ENCODE measurements around the gene NPAS1. TPM values are rescaled to one million over a fixed set of nuclear protein-coding genes. Genes with fewer than 3 reads are reported as not detected.
"Not testable (repeated sequence)": the region's sequence is repeated elsewhere in the genome, so short reads cannot be mapped to it uniquely, and the experiment has no call there.

The NPAS1 gene
- total RNA-seq, 1 experiment from 2014 or later: 3.2 TPM

DNA sequence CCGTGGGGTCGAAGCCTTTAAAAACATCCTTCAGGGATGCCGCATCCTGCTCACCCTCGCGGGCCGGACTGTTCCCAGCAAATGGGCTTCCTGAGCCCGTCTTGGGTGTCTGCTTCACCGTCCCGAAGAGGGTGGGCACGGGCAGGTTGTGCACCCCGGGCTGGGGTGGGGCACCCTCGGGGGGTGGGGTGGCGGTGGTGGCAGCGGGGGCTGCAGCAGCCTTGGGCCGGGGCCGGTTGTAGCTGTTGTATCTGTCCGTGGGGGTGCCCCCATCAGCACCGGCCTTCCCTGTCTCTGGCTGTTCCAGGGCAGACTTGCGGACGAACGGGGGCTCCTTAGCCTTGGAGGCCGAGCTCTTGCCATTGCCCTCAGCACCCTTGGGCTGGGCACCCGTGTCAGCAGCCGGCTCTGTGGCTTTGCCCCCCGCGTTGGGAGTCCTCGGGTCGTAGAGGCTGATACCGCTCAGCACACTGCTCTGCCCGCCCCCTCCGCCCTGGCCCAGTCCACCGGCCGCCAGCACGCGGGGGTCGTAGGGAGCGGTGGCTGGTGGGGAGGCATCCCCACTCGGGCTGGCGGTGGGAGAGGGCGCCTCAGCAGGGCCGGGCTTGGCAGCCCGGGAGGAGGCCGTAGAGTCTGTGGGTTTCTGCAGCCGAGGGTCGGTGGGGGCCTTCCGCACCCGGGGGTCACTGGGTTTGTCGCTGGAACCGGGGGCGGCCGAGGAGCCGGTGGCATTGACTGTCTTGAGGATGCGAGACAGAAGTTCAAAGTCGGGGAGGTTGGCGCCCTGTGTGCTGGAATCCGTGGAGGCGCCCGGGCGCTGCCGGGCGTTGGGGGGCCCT lies 47.0 kb downstream of the NPAS1 start:
- Histone ChIP-seq H3K27me3 (ENCODE audit: control insufficient read depth, insufficient read depth, low read length) (no peaks in the 10 kb centered on the region), H3K4me3 (ENCODE audit: insufficient read depth, low read depth, low read length) (no peak overlapping the region), H3K36me3 (replicated peaks; ENCODE audit: control insufficient read depth, insufficient read depth, low read length) (peaks cover 14% of the 10 kb centered on the region)
- DNase-seq: peak; percentile 50

DNA sequence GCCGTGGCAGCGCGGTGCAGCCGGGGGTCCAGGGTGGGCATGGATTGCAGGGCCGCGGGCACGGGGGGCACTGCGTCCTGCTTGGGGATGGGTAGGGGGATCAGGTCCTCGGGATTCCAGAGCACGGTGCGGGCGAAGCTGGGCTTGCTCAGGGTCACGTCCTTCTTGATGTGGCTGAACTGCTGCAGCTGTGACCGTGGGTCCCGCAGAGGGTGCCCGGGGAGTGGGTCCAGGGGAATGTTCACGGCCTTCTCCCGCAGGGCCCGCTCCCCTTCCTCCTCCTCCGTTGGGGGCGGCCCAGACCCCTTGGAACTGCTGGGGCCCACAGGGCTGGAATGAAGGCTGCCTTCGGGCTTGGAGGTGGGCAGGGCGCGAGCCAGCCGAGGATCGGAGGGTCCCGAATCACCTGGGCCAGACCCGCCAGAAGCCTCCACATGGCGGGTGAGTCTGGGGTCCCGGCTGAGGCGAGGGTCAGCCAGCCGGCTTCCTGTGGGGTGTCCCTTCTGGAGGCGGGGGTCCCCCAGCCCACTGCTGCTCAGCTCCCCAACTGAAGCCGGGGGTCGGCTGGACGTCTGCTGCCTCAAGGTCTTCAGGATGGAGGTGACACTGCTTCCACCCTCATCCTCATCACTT lies 47.7 kb downstream of the NPAS1 start:
- DNase-seq: no peak

DNA sequence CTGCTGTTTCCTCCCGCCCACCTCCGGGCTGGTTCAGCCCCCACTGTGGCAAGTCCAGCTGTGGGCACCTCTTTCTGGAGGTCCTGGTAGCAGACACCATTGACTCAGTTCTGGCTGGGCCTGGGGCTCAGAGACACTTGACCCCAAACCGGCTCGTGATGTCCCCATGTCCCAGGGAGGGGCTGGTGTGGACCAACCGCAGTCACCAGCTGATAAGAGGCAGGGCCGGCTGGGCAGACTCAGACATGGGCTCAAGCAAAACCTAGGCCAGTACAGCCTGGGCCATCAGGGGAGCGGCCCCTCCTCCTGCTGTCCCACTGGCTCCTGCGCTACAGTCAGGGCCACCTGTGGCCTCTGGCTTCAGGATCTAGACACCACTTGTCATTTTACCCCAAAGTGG lies 48.6 kb downstream of the NPAS1 start:
- no peak for DNase-seq
- Histone ChIP-seq H3K27me3 (ENCODE audit: control insufficient read depth, insufficient read depth, low read length) (no peaks in the 10 kb centered on the region), H3K4me3 (ENCODE audit: insufficient read depth, low read depth, low read length) (no peak overlapping the region), H3K36me3 (replicated peaks; ENCODE audit: control insufficient read depth, insufficient read depth, low read length) (peaks cover 17% of the 10 kb centered on the region)

More for the DNA sequence above, 47.7 kb downstream of the NPAS1 start:
- no peaks in the 10 kb centered on the region for H3K27me3 ChIP-seq (ENCODE audit: control insufficient read depth, insufficient read depth, low read length)
- H3K36me3 ChIP-seq (replicated peaks; ENCODE audit: control insufficient read depth, insufficient read depth, low read length): peaks cover 17% of the 10 kb centered on the region
- no peak overlapping the region for H3K4me3 ChIP-seq (ENCODE audit: insufficient read depth, low read depth, low read length)

DNA sequence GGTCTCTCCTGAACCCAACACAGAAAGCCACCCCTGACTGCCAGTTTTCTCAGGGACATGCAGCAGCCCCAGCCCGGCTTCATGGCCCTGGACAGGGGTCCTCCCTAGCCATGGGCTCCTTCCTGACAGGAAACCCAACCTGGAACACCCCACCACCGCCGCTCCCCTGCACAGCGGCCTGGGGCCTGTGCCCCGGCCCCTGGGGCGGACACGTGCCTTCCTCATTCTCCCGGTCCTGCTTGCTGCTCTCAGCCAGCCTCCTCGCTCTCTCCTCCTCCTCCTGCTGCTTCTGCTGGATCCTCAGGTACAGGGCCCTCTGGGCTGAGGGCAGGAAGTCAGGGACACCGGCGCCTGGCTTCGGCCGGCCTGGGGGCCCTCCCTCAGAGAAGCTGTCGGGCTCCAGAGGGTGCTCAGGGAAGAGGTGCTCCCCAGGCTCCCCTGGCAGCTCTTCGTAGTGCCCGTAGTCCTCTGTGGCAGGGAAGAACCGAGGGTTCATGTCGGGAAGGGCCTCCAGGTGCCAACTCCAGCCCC lies 49.3 kb downstream of the NPAS1 start:
- no peak for DNase-seq
- no peaks in the 10 kb centered on the region for H3K27me3 ChIP-seq (ENCODE audit: control insufficient read depth, insufficient read depth, low read length)
- H3K36me3 ChIP-seq (replicated peaks; ENCODE audit: control insufficient read depth, insufficient read depth, low read length): peaks cover 17% of the 10 kb centered on the region
- no peak overlapping the region for H3K4me3 ChIP-seq (ENCODE audit: insufficient read depth, low read depth, low read length)

DNA sequence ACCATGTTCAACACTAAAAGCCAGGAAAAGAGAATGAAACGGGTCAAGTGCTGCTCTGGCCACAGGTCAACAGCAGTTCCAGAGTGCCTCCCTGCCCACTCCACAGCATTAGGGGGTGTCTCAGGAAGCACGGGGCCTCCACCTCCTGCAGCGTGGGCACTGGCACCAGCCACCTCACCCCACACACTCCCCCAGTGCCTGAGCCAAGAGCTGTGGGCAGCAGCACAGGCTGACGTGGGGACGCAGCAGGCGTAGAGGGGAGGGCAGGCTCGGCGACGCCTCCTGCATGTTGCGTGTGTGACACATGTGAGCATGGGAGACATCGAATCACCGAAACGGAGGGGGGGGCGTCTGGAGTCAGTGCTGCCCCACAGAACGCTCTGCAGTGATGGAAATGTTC lies 50.2 kb downstream of the NPAS1 start:
- no peaks in the 10 kb centered on the region for H3K27me3 ChIP-seq (ENCODE audit: control insufficient read depth, insufficient read depth, low read length)
- DNase-seq: no peak
- peaks cover 17% of the 10 kb centered on the region for H3K36me3 ChIP-seq (replicated peaks; ENCODE audit: control insufficient read depth, insufficient read depth, low read length)
- H3K4me3 ChIP-seq (ENCODE audit: insufficient read depth, low read depth, low read length): no peak overlapping the region

DNA sequence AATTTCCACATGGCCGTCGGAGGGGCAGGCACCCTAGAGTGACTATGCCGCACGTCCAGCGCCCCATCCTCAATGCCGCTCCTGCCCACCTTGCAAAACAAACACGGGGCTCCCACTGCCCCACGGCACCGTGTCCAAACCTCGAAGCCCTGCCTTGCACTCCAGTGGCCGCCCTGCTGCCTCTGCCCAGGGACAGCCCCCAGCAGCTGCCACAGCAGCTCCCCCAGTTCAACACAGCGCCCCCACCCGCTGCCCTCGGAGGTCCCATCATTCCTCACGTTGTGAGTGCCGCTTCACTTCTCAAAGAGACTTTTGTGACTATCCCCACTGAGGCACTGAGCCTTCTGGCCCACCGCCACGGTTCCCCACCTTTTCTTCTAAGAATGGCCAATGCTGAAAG lies 51.1 kb downstream of the NPAS1 start:
- no peak for DNase-seq
- Histone ChIP-seq H3K36me3 (replicated peaks; ENCODE audit: control insufficient read depth, insufficient read depth, low read length) (peaks cover 18% of the 10 kb centered on the region), H3K4me3 (ENCODE audit: insufficient read depth, low read depth, low read length) (no peak overlapping the region), H3K27me3 (ENCODE audit: control insufficient read depth, insufficient read depth, low read length) (no peaks in the 10 kb centered on the region)

DNA sequence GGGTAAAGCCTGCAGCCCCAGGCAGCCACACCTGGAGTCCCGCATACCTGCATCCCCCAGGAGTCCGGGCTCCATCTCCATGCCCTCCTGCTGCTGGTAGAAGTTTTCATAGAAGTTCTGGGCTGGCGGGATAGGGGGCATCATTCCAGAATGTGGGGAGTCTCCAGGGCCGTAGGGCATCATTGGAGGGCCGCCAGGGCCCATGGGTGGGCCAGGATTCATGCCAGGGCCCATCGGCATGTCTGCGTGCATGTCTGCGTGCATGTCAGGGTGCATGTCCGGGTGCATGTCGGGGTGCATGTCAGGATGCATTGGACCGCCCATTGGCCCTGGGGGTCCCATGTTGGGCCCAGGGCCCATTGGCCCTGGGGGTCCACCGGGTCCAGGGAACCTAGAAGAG lies 52.1 kb downstream of the NPAS1 start:
- H3K36me3 ChIP-seq (replicated peaks; ENCODE audit: control insufficient read depth, insufficient read depth, low read length): peaks cover 24% of the 10 kb centered on the region
- H3K27me3 ChIP-seq (ENCODE audit: control insufficient read depth, insufficient read depth, low read length): no peaks in the 10 kb centered on the region
- no peak overlapping the region for H3K4me3 ChIP-seq (ENCODE audit: insufficient read depth, low read depth, low read length)
- DNase-seq: peak; percentile 47

DNA sequence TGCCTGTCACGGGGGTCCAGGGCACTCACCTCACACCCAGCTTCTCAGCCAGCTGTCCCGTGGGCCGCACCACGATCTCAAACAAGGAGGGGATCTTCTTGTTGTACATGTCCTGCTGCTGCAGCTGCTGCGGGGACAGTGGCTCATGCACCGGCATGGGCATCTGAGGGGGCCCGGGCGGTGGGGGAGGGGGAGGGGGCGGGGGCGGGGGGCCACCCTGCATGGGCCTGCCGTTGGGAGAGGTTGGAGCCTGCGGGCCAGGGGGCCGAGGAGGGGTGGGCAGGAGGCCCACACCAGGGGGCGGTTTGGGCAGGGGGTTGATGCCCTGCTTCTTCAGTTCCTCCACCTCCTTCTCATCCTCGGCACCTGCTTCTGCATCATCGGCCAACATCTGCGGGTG lies 52.7 kb downstream of the NPAS1 start:
- peak; percentile 69 for DNase-seq
- H3K36me3 ChIP-seq (replicated peaks; ENCODE audit: control insufficient read depth, insufficient read depth, low read length): peaks cover 24% of the 10 kb centered on the region
- no peak overlapping the region for H3K4me3 ChIP-seq (ENCODE audit: insufficient read depth, low read depth, low read length)
- no peaks in the 10 kb centered on the region for H3K27me3 ChIP-seq (ENCODE audit: control insufficient read depth, insufficient read depth, low read length)

DNA sequence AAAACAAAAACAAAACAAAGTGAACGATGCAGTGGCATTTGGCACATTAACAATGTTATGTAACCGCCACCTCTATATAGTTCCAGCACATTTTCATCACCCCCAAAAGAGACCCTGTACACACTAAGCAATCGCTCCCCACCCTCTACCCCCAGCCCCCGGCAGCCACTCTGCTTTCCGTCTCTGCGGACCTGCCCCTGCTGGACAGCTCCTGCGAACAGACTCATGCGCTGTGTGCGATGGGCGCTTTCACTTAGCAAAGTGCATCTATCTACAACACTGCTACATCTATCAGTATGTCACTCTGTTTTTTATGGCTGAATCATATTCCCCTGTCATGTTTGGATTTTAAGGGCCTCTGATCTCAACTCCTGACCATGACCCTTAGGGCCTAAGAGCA lies 53.9 kb downstream of the NPAS1 start:
- DNase-seq: no peak
- Histone ChIP-seq H3K4me3 (ENCODE audit: insufficient read depth, low read depth, low read length) (no peak overlapping the region), H3K27me3 (ENCODE audit: control insufficient read depth, insufficient read depth, low read length) (no peaks in the 10 kb centered on the region), H3K36me3 (replicated peaks; ENCODE audit: control insufficient read depth, insufficient read depth, low read length) (peaks cover 21% of the 10 kb centered on the region)

DNA sequence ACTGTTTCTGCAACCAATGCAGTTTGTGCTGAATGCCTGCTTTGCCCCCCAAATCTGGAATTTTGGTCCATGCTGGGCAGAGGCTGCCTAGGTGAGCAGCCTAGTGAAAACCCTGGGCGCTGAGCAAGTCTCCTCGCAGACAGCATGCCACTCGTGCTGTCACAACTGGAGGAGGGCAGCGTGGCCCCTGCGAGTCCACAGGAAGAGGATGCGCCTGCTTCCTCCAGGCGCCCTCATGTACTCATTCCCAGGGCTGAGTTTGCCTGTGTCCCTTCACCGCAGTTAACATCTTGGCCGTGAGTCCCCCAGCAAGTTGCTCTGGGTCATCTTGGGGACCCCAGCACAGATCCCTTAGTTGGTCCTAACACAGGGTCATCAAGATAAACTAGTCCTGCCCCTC lies 55.0 kb downstream of the NPAS1 start:
- no peak for DNase-seq
- H3K36me3 ChIP-seq (replicated peaks; ENCODE audit: control insufficient read depth, insufficient read depth, low read length): peaks cover 18% of the 10 kb centered on the region

DNA sequence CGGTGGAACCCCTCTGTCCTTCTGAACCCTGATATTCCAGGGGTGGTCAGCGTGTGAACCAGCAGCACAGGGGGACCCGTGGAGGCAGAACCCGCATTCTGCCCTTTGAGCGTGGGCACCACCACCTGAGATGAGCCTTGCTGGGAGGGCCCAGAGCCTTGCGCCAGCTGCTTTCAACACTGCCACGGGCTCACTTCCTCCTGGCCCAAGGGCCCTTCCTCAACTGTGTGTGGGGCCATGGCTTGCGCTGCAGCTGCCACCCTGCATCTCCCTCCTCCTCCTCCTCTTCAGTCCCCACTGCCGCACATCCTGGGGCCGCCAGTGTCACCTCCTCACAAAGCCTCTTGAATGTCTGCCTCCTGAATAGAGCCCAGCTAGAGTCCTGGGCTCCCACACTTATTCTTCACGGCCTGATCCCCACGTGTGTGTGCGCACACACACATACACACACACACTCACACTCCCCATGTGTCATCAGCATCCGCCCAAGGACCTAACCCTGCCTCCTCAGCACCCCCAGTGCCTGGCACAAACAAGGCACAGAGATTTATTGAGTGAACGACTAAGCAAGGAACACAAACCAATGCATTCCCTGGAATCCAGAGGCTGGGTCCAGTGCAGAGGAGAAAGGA lies 55.7 kb downstream of the NPAS1 start:
- peaks cover 13% of the 10 kb centered on the region for H3K36me3 ChIP-seq (replicated peaks; ENCODE audit: control insufficient read depth, insufficient read depth, low read length)
- H3K27me3 ChIP-seq (ENCODE audit: control insufficient read depth, insufficient read depth, low read length): no peaks in the 10 kb centered on the region
- no peak for DNase-seq
- no peak overlapping the region for H3K4me3 ChIP-seq (ENCODE audit: insufficient read depth, low read depth, low read length)

More for the DNA sequence above, 55.0 kb downstream of the NPAS1 start:
- no peaks in the 10 kb centered on the region for H3K27me3 ChIP-seq (ENCODE audit: control insufficient read depth, insufficient read depth, low read length)
- H3K4me3 ChIP-seq (ENCODE audit: insufficient read depth, low read depth, low read length): no peak overlapping the region

DNA sequence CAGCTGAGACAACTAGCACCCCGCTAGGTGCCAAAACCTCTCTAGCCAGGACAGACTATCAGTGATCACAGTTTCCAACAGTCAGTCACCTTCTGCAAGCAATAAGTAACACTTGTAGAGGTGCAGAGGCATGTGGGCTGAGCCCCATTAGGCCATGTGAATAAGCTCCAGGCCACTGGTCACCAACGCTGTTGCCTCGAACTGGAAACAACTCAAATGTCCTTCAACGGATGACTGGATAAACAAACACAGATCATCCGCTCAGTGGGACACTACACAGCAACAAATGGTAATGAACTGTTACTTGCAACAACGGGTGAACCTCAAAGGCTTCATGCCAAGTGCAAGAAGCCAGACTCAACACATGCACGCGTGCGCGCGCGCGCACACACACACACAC lies 56.3 kb downstream of the NPAS1 start:
- no peaks in the 10 kb centered on the region for H3K27me3 ChIP-seq (ENCODE audit: control insufficient read depth, insufficient read depth, low read length)
- no peak for DNase-seq
- H3K36me3 ChIP-seq (replicated peaks; ENCODE audit: control insufficient read depth, insufficient read depth, low read length): peaks cover 14% of the 10 kb centered on the region

DNA sequence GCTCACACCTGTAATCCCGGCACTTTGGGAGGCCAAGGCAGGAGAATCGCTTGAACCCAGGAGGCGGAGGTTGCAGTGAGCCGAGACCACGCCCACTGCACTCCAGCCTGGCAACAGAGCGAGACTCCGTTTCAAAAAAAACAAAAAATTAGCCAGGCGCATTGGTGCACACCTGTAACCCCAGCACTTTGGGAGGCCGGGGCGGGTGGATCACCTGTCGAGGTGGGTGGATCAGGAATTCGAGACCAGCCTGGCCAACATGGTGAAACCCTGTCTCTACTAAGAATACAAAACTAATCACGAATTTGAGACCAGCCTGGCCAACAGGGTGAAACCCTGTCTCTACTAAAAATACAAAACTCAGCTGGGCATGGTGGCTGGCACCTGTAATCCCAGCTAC lies 58.7 kb downstream of the NPAS1 start:
- DNase-seq; H3K27me3 ChIP-seq (ENCODE audit: control insufficient read depth, insufficient read depth, low read length): not testable (repeated sequence)
- H3K36me3 ChIP-seq (replicated peaks; ENCODE audit: control insufficient read depth, insufficient read depth, low read length): peaks cover 26% of the 10 kb centered on the region

More for the DNA sequence above, 56.3 kb downstream of the NPAS1 start:
- no peak overlapping the region for H3K4me3 ChIP-seq (ENCODE audit: insufficient read depth, low read depth, low read length)

DNA sequence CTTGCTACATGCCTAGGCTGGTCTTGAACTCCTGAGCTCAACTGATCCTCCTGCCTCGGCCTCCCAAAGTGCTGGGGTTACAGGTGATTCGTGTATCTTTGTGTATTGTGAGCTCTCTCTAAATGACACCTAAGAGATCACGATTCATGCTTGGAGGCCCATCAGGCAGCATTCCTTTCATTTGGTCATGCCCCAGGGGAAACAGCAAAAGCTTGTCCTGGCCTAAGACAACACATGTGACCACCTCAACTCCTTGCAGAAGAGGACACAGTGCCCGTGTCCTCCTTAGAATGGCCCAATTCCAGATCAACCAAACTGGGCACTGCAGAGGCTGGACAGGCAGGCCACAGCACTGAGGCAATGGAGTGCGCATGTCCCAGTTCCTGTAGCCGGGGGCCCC lies 61.5 kb downstream of the NPAS1 start:
- H3K4me3 ChIP-seq (ENCODE audit: insufficient read depth, low read depth, low read length): no peak overlapping the region
- no peak for DNase-seq
- no peaks in the 10 kb centered on the region for H3K27me3 ChIP-seq (ENCODE audit: control insufficient read depth, insufficient read depth, low read length)
- peaks cover 38% of the 10 kb centered on the region for H3K36me3 ChIP-seq (replicated peaks; ENCODE audit: control insufficient read depth, insufficient read depth, low read length)

More for the DNA sequence above, 58.7 kb downstream of the NPAS1 start:
- not testable (repeated sequence) for H3K4me3 ChIP-seq (ENCODE audit: insufficient read depth, low read depth, low read length)

DNA sequence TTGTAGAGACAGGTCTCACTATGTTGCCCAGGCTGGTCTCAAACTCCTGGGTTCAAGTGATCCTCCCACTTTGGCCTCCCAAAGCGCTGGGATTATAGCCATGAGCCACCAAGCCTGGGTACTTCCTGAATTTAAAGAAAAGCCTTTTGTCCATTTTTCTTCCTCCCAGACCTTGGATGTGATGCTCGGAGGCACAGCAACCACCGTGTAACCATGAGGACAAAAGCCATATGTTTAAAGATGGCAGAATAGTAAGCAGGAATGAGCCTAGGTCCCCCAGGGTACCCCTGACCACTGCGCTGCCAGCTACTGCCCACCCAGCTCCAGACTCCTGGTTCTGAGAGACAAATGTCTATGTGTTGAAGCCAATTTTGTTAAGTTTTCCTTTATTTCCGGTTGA lies 62.9 kb downstream of the NPAS1 start:
- H3K4me3 ChIP-seq (ENCODE audit: insufficient read depth, low read depth, low read length): no peak overlapping the region
- H3K36me3 ChIP-seq (replicated peaks; ENCODE audit: control insufficient read depth, insufficient read depth, low read length): peaks cover 39% of the 10 kb centered on the region
- no peaks in the 10 kb centered on the region for H3K27me3 ChIP-seq (ENCODE audit: control insufficient read depth, insufficient read depth, low read length)
- DNase-seq: no peak

All from H7 (cell line).